ENCODE data around the gene TMC7. TPM values are rescaled to one million over a fixed set of nuclear protein-coding genes. Genes with fewer than 3 reads are reported as not detected.

The TMC7 gene
- total and polyA plus RNA-seq, 2 of the 8 experiments (the other 6 are each of a cell fraction or from before 2014, with no cell fraction given), result 2.3 to 2.6 TPM

DNA sequence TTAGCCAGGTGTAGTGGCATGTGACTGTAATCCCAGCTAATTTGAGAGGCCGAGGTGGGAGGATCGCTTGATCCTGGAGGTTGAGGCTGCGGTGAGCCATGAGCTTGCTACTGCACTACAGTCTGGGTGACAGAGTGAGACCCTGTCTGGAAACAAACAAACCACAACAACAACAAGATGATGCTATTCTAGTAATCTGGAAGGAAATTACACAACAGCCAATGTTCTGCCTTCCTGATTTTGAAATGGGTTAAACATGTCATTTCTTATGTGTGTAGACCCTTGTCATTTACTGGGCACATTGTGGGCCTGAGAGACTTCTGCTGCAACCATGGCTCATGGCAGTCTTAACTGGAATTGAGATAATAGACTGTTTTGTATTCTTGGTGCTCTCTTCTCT is 89.6 kb downstream of the TMC7 start (continued):
- TF ChIP-seq, protein P1, sequence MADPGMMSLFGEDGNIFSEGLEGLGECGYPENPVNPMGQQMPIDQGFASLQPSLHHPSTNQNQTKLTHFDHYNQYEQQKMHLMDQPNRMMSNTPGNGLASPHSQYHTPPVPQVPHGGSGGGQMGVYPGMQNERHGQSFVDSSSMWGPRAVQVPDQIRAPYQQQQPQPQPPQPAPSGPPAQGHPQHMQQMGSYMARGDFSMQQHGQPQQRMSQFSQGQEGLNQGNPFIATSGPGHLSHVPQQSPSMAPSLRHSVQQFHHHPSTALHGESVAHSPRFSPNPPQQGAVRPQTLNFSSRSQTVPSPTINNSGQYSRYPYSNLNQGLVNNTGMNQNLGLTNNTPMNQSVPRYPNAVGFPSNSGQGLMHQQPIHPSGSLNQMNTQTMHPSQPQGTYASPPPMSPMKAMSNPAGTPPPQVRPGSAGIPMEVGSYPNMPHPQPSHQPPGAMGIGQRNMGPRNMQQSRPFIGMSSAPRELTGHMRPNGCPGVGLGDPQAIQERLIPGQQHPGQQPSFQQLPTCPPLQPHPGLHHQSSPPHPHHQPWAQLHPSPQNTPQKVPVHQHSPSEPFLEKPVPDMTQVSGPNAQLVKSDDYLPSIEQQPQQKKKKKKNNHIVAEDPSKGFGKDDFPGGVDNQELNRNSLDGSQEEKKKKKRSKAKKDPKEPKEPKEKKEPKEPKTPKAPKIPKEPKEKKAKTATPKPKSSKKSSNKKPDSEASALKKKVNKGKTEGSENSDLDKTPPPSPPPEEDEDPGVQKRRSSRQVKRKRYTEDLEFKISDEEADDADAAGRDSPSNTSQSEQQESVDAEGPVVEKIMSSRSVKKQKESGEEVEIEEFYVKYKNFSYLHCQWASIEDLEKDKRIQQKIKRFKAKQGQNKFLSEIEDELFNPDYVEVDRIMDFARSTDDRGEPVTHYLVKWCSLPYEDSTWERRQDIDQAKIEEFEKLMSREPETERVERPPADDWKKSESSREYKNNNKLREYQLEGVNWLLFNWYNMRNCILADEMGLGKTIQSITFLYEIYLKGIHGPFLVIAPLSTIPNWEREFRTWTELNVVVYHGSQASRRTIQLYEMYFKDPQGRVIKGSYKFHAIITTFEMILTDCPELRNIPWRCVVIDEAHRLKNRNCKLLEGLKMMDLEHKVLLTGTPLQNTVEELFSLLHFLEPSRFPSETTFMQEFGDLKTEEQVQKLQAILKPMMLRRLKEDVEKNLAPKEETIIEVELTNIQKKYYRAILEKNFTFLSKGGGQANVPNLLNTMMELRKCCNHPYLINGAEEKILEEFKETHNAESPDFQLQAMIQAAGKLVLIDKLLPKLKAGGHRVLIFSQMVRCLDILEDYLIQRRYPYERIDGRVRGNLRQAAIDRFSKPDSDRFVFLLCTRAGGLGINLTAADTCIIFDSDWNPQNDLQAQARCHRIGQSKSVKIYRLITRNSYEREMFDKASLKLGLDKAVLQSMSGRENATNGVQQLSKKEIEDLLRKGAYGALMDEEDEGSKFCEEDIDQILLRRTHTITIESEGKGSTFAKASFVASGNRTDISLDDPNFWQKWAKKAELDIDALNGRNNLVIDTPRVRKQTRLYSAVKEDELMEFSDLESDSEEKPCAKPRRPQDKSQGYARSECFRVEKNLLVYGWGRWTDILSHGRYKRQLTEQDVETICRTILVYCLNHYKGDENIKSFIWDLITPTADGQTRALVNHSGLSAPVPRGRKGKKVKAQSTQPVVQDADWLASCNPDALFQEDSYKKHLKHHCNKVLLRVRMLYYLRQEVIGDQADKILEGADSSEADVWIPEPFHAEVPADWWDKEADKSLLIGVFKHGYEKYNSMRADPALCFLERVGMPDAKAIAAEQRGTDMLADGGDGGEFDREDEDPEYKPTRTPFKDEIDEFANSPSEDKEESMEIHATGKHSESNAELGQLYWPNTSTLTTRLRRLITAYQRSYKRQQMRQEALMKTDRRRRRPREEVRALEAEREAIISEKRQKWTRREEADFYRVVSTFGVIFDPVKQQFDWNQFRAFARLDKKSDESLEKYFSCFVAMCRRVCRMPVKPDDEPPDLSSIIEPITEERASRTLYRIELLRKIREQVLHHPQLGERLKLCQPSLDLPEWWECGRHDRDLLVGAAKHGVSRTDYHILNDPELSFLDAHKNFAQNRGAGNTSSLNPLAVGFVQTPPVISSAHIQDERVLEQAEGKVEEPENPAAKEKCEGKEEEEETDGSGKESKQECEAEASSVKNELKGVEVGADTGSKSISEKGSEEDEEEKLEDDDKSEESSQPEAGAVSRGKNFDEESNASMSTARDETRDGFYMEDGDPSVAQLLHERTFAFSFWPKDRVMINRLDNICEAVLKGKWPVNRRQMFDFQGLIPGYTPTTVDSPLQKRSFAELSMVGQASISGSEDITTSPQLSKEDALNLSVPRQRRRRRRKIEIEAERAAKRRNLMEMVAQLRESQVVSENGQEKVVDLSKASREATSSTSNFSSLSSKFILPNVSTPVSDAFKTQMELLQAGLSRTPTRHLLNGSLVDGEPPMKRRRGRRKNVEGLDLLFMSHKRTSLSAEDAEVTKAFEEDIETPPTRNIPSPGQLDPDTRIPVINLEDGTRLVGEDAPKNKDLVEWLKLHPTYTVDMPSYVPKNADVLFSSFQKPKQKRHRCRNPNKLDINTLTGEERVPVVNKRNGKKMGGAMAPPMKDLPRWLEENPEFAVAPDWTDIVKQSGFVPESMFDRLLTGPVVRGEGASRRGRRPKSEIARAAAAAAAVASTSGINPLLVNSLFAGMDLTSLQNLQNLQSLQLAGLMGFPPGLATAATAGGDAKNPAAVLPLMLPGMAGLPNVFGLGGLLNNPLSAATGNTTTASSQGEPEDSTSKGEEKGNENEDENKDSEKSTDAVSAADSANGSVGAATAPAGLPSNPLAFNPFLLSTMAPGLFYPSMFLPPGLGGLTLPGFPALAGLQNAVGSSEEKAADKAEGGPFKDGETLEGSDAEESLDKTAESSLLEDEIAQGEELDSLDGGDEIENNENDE (IDR thresholded peaks at IDR 0.05; ENCODE audit: insufficient replicate concordance, low read length), result no peak
- TF ChIP-seq, protein P2, sequence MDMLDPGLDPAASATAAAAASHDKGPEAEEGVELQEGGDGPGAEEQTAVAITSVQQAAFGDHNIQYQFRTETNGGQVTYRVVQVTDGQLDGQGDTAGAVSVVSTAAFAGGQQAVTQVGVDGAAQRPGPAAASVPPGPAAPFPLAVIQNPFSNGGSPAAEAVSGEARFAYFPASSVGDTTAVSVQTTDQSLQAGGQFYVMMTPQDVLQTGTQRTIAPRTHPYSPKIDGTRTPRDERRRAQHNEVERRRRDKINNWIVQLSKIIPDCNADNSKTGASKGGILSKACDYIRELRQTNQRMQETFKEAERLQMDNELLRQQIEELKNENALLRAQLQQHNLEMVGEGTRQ (IDR thresholded peaks at IDR 0.05; ENCODE audit: low read length), result no peak
- TF ChIP-seq SP1 (IDR thresholded peaks at IDR 0.05; ENCODE audit: low read depth, low read length), result no peak
- TF ChIP-seq ASH2L (IDR thresholded peaks at IDR 0.05; ENCODE audit: low read length), result no peak
- no peak for TF ChIP-seq RAD21 (IDR thresholded peaks at IDR 0.05 in 1 of 2, conservative IDR thresholded peaks at IDR 0.05 in 1 of 2; ENCODE audit: low read depth in 2 of 2, low read length in 2 of 2)
- no peak for TF ChIP-seq SRF (IDR thresholded peaks at IDR 0.05; ENCODE audit: low read depth, low read length)
- TF ChIP-seq NANOG (IDR thresholded peaks at IDR 0.05; ENCODE audit: insufficient read depth, low read depth, low read length, poor library complexity, severe bottlenecking), result no peak
- TF ChIP-seq MAFK (IDR thresholded peaks at IDR 0.05; ENCODE audit: low read depth, low read length), result no peak
- TF ChIP-seq KDM1A (IDR thresholded peaks at IDR 0.05; ENCODE audit: borderline replicate concordance, low read length), result no peak

All from H1 (cell line).